ENCODE measurements around the gene PHF2.
A peak's percentile ranks its signal among the peaks of the same experiment; 100 is the strongest.
"Not testable (repeated sequence)": the region's sequence is repeated elsewhere in the genome, so short reads cannot be mapped to it uniquely, and the experiment has no call there.

PHF2 gene

GRCh38 chr9:93669116-93669957, 93.0 kb downstream of the PHF2 start:
- DNase-seq = no peak

GRCh38 chr9:93669958-93670207, 93.5 kb downstream of the PHF2 start:
- no peak for DNase-seq

- no peak for DNase-seq
These were observed 94.0 kb downstream of the PHF2 start for GRCh38 chr9:93670208-93671019.

GRCh38 chr9:93671020-93671338, 94.6 kb downstream of the PHF2 start:
- DNase-seq = no peak

GRCh38 chr9:93672330-93673020, 96.1 kb downstream of the PHF2 start:
- DNase-seq = not testable (repeated sequence)

- peak; percentile 6 for DNase-seq
These were observed 96.8 kb downstream of the PHF2 start for GRCh38 chr9:93673021-93673838.

- no peak for DNase-seq
These were observed 97.5 kb downstream of the PHF2 start for GRCh38 chr9:93673839-93674334.

- no peak for DNase-seq
These were observed 98.4 kb downstream of the PHF2 start for GRCh38 chr9:93674580-93675335.

- DNase-seq = no peak
These were observed 99.2 kb downstream of the PHF2 start for GRCh38 chr9:93675336-93676150.

- no peak for DNase-seq
These were observed 100.1 kb downstream of the PHF2 start for GRCh38 chr9:93676310-93677047.

GRCh38 chr9:93677048-93677571, 100.7 kb downstream of the PHF2 start:
- DNase-seq = no peak

- DNase-seq = no peak
These were observed 101.3 kb downstream of the PHF2 start for GRCh38 chr9:93677641-93678136.

- no peak for DNase-seq
These were observed 102.0 kb downstream of the PHF2 start for GRCh38 chr9:93678199-93679019.

- no peak for DNase-seq
These were observed 103.4 kb downstream of the PHF2 start for GRCh38 chr9:93679536-93680442.

GRCh38 chr9:93680443-93681268, 104.3 kb downstream of the PHF2 start:
- no peak for DNase-seq

GRCh38 chr9:93681269-93682154, 105.1 kb downstream of the PHF2 start:
- DNase-seq = no peak

Measured in DMS 273 treated with DMSO at 0.1 percent for 48 hours (cell line).